GM04504 (cell line): Measurements from ENCODE around the gene SLC30A3.
"Not testable (repeated sequence)": the region's sequence is repeated elsewhere in the genome, so short reads cannot be mapped to it uniquely, and the experiment has no call there.

Source experiments
- DNase-seq: peaks from one replicate; pipeline ENCODE4 v3.0.0-alpha.2; 2012; ENCODE audit warnings: low read depth

The SLC30A3 gene

DNA sequence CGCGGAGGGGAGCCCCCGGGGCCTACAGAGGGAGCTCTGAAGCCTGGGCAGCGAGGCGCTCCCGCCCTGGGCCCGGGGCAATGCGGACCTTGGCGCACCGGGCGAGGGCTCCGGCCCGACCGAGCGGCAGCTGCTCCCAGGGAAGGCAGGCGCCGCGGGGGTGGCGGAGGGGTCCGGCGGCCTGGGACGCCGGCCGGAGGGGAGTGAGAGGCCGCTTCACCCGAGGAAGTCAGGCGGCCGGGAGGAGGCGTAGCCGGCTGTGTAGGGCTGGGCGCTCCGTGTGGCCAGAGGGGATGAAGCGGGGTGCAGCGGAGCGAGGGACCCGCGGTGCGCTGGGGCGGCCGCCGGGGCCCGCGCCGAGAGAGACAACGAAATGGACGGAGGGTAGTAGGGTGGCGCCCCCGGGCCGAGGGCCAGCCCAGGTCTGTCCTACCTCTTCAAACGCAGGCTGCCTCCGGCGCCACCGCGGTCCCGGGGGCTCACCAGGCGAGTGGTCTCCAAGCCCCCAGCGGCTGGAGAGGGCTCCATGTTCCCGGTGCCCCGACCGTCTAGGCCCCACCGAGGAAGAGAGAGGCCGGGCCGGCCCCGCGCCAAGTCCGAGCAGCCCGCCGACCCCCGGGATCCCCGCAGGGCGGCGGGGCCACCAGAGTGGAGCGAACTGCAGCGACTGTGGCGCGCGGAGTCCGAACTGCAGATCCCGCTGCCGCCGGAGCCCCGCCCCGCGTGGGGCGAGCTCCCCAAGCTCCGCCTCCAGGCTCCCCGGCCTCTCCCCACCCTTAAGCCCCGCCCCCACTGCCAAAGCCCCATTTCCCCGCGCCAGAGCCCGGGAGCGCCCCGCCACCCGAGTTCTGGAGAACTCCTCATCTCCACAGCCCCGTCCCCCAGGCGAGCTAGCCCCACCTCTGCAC lies at the start of gene SLC30A3:
TSS of gene SLC30A3 (minus strand) at position 669 of the 908 bp plus-strand sequence. CDS start at position 528, 141 bp downstream.
- no peak for DNase-seq

DNA sequence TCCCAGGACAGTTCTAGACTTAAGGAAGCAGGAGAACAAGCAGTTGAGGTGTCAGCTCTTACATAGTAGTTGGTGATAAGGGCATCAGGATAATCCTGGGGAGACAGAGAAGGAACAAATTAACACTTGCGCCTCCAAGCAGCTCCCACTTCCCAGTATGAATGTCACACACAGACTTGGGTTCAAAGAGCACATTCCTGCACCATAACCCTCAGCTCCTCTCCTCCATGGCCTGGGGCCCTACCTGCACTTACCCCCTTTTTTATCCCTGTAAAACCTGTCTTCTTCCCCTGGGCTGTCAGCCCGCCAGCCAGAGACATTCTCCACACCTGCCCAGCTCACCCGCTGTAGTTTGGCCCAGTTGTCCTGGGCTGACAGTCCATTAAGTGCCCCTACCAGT lies 49.3 kb upstream of the SLC30A3 start:
- no peak for DNase-seq

DNA sequence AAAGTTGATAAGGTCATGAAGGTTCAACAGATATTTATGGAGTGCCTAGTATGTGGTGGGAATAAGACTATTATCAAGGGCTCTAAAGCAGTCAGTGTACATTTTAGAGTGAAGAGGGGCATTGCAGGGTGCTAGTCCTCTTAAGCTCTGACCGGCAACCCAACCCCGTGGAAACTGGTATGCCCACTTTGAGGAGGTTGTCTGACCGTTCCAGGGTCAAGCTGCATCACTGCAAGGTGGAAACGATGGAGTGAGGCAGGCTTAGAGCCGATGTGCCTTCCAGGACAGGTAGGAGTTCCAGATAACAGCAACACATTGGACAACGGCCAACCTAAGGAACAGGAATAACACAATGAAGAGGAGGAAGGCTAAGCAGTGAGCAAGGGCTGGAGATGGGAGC lies 46.8 kb upstream of the SLC30A3 start:
- no peak for DNase-seq

- DNase-seq = no peak
Observed at GRCh38 chr2:27308359-27308881, 45.6 kb upstream of the SLC30A3 start, which contains the start of gene UCN. Gene UCN, minus strand, starts transcription at chr2:27308445. Its CDS starts 550 bp downstream, at chr2:27307895.

GRCh38 chr2:27307545-27308358 lies 44.9 kb upstream of the SLC30A3 start:
- no peak for DNase-seq

GRCh38 chr2:27307287-27307544 lies 44.4 kb upstream of the SLC30A3 start:
- DNase-seq = no peak

DNA sequence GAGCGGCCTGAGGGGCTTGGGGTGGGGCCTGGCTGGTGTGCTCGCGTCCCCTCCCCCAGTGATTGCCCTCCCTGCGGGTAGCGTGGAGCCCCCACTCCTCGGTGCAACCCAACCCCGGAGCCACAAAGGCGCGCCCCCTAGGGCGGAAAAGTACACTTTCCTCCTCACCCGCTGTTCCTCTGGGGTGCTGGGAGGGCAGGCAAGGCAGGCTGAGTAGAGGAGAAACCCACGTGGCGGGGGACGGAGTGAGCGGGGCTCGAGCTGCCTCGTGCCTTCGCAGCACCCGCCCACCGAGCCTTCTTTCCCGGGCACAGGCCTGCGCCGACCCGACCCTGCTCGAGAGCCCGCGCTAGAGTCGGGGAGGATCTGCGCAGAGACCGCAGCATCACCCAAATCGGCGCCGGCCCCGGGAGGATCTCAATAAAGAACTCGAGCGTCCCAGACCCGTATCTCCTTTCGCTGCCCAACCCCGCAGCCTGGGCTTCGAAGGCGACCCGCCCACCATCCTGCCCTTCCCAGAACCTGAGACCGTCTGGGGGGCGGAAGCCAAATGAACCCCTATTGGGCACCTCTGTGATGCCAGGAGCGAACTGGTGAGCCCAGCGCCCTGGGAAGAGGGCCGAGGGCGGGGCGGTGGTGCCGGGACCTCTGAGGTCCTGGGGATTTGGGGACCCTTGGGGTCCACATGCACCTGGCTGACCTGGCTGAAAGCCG lies 43.9 kb upstream of the SLC30A3 start:
- no peak for DNase-seq

DNA sequence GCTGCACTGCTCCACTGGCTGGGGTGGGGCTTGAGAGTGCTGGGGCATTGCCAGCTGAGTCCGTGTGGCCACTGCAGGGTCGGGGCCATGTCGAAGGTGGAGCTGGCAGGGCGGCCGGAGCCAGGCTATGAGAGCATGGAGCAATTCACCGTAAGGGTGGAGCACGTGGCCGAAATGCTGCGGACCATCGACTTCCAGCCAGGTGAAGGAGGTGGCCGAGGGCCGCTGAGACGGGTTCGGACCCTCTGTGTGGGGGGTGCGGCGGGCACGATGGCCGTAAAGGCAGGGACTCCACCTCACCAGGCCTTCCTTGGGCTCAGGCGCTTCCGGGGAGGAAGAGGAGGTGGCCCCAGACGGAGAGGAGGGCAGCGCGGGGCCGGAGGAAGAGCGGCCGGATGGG lies 43.3 kb upstream of the SLC30A3 start:
- no peak for DNase-seq

DNA sequence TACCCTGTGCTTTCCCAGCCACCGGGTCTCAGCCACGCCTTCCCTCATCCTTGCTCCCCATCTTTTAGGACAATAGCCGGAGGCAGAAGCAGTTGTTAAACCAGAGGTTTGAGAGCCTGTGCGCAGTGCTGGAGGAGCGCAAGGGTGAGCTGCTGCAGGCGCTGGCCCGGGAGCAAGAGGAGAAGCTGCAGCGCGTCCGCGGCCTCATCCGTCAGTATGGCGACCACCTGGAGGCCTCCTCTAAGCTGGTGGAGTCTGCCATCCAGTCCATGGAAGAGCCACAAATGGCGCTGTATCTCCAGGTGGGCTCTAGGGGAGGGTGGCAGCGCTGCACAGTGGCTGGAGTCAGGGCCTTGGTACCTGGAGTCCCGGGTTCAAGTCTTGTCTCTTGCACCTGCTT lies 42.7 kb upstream of the SLC30A3 start:
- DNase-seq = no peak

GRCh38 chr2:27304488-27305240 lies 41.8 kb upstream of the SLC30A3 start:
- DNase-seq = no peak

GRCh38 chr2:27303093-27304025 lies 40.5 kb upstream of the SLC30A3 start:
- peak; percentile 45 for DNase-seq

GRCh38 chr2:27300606-27301005 lies 37.8 kb upstream of the SLC30A3 start:
- DNase-seq = not testable (repeated sequence)

DNA sequence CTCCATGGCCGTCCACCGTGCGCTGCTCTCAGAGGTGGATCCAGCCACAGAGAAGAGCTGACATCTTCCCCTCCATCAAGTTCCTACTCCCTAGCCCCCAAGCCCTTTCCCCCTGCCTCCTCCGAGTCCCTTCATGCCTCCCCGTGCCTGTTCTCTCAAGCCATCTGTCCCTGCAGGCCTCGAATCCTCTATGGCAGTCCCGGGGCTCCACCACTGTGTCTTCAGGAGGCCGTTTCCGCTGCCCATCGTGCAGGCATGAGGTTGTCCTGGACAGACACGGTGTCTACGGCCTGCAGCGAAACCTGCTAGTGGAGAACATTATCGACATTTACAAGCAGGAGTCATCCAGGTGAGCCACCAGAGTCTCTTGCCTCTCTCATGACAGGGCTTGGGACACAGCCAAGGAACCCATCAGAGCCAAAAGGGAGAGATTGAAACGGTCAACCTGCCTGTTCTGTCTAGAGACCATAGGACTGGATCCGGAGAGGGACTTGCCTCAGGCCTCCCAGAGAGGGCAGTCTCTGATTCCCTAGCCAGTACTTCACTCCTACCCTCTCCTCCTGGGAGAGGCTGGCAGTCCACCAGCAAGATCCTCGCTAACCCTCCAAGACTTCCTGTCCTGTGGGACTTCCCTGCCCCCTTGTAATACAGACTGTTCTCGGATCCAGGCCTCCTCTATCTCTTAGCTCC lies 35.7 kb upstream of the SLC30A3 start:
- DNase-seq = no peak

DNA sequence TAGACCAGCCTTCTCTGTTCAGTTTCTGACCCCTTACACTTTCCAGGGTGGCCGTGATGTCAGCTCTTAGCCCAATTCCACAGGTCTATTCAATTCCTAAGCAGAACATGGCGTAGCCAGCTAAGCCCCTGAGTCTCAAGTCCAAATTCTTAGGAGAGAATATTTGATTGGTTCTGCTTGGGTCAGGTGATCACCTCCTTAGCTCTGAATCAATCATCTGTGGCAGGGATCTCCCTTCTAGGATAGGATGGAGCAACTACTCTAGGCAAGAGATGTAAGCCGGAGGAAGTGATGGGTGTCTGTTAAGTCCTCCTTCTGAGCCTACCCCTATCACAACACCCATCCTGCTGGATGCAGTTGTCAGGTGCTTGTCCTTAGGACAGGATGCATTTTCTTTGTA lies 34.3 kb upstream of the SLC30A3 start:
- no peak for DNase-seq

DNA sequence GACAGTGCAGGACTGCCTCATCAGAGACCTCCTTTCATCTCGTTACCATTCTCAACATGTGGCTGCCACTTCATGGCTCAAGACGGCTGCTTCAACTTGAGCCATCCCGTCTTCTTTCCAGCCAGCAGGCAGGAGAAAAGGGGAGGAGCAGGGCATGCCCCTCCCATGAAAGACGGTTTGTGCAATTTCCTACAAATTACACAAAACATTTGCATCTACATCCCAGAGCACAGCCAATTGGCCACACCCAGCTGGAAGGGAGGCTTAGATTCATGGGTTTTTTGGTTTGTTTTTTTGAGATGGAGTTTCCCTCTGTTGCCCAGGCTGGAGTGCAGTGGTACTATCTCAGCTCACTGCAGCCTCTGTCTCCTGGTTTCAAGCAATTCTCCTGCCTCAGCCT lies 33.6 kb upstream of the SLC30A3 start:
- no peak for DNase-seq

GRCh38 chr2:27294928-27295327 lies 32.1 kb upstream of the SLC30A3 start:
- DNase-seq = no peak

DNA sequence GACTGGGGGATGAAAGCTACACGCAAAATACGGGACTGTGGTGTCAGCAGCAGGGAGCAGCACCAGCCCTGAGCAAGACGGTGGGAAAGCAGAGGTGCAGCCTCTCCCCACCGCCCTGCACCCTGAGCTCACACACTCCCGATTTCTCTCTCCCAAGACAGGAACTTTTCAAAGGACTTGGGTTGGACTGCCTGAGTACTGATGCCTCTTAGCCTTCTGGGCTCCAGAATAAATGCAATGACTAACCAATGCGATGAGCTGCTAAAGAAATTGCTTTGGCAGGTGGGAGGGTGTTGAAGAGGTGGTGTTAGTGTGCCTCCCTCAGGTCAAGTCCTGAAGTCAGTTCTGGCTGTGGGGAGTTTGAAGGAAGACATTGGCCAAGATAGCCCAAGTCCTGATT lies 29.0 kb upstream of the SLC30A3 start:
- DNase-seq = no peak

- DNase-seq = no peak
Observed at GRCh38 chr2:27290549-27290948, 27.7 kb upstream of the SLC30A3 start.

- no peak for DNase-seq
Observed at GRCh38 chr2:27288610-27289009, 25.8 kb upstream of the SLC30A3 start.

DNA sequence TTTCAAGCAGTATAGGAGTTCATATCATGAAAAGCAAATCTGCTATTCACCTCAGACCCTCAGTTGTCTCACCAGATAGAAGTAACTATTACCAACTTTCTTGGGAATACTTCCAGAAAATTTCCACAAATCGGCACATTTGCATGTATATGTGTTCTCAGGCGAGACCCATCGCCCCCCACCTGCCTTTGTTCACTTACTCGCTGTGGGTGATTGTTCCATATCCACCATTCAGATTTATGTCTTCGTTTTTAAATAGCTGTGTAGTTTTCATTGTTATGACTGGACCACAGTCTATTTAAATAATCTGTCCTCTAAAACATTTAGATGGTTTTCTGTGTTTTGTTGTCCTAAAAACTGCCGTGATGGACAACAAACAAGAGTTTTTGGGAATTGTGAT lies 22.6 kb upstream of the SLC30A3 start:
- DNase-seq = no peak
